Stomach (tissue), 4 donors: ENCODE data around the gene ARHGAP15.

Experiments used
- CTCF ChIP-seq, 7 experiments: fragments of 450-650 bp in 4 of 7; fragments of 200-600 bp in 3 of 7; sonication (generic) in 3 of 7; IDR thresholded peaks; one replicate each; pipeline ENCODE4 v1.5.1; 2016 to 2019; ENCODE audit warnings: antibody characterized with exemption in 7 of 7, control low read depth in 2 of 7, mild to moderate bottlenecking in 1 of 7
- EP300 ChIP-seq: sonication (generic); formaldehyde crosslinking; IDR thresholded peaks from one replicate; pipeline ENCODE4 v1.6.1; 2017; ENCODE audit warnings: antibody characterized with exemption

- TF ChIP-seq CTCF (IDR thresholded peaks at IDR 0.05) (no peak), EP300 (no peak)
Measured at GRCh38 chr2:143668234-143668633, 539.0 kb downstream of the ARHGAP15 start.
